Hematopoietic multipotent progenitor cell (in vitro differentiated cells): ENCODE data around the gene GOLGA2. TPM values are rescaled to one million over a fixed set of nuclear protein-coding genes. Genes with fewer than 3 reads are reported as not detected.

Source experiments
- DNase-seq, 3 donors: peaks; one replicate each; pipeline ENCODE4 v3.0.0-alpha.2; 2011 to 2015; ENCODE audit warnings: low read depth in 2 of 3, low spot score in 2 of 3
- total RNA-seq: library from RNA; depleted of rRNA; stranded (reverse); fragments of >200 nt; gene quantifications from one replicate; pipeline ENCODE4 v1.2.3, GENCODE V29; 2012

GOLGA2 gene
- total RNA-seq, 1 donor = 29.4 TPM

- DNase-seq = no peak
Observed at GRCh38 chr9:128257907-128258306, 17.9 kb downstream of the GOLGA2 start.

- DNase-seq = no peak
Observed at GRCh38 chr9:128257086-128257825, 18.6 kb downstream of the GOLGA2 start.

DNA sequence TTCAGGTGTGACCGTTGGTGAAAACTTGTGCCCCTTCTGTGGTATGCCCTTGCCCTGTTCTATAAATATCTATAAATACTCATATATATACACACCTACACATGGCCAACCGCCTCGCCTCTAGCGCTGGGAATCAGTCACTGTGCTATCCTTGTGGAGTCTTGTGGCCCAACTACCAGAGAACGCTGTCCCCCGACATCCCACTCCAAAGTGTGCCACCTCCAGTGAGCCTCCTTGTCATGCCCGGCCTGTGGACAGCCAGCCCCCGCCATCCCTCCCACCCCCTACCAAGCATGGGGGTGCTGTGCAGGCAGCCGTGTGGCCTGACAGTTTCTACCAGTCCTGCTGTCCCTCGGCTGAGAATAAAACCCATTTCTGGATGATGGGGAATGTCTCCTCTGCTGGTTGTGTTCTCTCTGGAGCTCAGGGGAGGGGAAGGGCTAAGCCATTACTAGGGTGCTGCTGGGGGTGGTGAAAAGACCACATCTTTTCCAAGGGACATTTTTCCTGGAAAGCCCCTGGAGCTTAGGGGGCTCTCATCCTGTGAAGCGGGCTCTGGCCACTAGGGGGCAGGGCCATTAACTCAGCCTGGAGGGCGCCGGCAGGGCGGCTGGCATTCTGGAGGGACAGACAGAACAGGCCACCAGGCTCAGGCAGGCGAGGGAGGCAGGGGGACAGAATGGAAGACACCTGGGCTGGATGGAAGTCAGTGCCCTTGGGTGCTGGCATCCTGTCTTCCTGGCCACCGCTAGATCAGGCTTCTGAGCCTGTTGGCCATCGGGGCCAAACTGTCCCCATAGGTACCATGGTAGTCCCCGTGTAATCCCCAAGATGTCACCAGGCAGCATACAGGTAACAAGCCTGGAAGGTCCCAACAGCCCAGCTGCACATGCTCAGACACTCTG, 20.7 kb downstream of the GOLGA2 start:
- peak in 2 of 3 donors; percentile 61 to 73 for DNase-seq

DNA sequence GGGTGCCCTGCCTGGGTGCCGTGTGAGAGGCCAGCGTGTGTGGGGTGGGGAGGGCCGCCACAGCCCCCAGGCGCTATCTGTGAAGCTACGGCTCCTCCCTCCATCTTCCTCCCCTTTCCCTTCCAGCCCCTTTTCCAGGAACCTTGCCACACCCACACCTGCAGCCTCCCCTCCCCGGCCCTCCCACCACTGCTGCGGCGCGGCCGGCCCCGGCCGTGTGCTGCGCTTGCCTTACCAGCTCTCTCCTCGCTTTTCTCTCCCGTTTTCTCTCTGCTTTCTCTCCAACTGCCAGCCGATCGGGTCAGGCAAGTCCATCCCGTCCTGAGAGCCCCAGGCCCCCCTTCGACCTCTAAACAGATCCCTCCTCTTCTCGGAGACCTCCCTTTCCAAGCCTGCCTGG, 21.4 kb downstream of the GOLGA2 start:
- no peak for DNase-seq

DNA sequence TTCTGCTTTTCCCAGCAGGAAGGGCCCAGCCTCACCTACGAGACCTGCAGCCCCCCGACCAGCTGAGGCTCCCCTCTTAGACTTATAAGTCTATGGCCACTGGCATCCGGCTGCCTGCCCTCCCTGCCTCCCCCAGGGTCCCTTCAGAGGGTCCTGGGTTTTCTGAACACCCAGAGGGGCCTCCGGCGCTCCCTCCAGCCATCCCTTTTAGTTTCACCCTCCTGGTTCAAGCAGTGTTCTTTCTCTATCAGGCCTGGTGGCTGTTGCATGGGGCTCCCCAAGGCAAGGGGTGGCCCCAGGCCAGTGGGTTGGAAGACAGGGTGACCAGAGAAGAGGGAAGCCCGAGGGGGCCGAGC, 21.8 kb downstream of the GOLGA2 start:
- no peak for DNase-seq

- DNase-seq = no peak
Observed at GRCh38 chr9:128253140-128253990, 22.4 kb downstream of the GOLGA2 start.

GRCh38 chr9:128252317-128253139, 23.3 kb downstream of the GOLGA2 start:
- DNase-seq = no peak

DNA sequence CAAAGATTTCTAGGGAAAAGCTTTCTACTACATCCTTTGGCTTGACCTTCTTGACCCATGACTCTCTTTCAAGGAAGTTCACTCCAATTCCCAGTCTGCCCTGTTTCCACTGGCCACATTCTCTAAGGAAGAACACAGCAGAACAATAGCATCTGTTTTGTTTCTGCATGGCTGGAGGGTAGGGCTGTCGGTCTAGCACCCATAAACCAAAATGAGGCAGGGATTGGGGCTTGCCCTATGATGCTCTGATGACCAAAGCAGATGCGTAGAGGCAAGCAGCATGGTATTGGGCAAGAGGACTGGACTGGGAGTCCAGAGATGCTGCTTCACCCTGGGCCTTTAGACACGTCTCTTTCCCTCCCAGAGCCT, 24.1 kb downstream of the GOLGA2 start:
- DNase-seq = no peak

DNA sequence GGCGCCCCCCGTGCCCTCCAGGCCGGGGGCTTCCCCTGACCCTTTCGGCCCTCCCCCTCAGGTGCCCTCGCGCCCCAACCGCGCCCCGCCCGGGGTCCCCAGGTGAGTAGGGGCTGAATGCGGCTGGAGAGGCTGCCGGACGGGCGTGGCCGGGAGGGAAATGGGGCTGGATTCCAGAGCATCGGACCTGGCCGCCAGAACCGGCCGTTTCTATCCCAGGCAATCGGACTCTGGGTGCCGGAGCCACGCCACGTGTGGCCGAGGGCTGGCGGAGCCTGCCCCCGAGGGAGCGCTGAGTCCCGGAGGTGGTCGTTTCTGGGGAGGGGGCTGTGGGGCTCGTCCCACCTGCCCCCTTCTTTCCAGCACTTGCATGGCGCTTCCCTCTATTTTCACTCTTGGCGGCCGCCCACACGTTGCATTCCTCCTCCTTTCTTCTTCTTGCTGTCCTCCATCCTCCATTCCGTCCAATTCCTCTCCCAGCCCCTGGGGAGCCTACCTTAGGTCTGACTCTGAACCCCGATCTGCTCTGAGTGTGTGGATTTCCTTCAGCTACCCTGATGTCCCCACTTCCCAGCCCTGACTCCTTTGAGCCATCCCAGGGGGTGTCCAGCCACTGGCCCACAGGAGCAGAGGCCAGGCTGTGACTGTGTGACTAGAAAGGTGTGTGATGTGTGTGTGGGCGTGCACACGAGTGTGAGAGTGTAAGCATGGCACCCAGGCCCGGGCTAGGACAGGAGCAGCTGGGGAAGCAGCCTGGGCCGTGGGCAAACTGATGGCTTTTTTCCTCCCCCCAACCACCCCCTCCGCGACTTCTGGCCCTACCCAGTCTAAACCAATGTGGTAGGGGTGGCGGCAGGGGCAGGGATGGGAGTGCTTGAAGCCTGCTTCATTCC, 24.7 kb downstream of the GOLGA2 start:
- DNase-seq = no peak

DNA sequence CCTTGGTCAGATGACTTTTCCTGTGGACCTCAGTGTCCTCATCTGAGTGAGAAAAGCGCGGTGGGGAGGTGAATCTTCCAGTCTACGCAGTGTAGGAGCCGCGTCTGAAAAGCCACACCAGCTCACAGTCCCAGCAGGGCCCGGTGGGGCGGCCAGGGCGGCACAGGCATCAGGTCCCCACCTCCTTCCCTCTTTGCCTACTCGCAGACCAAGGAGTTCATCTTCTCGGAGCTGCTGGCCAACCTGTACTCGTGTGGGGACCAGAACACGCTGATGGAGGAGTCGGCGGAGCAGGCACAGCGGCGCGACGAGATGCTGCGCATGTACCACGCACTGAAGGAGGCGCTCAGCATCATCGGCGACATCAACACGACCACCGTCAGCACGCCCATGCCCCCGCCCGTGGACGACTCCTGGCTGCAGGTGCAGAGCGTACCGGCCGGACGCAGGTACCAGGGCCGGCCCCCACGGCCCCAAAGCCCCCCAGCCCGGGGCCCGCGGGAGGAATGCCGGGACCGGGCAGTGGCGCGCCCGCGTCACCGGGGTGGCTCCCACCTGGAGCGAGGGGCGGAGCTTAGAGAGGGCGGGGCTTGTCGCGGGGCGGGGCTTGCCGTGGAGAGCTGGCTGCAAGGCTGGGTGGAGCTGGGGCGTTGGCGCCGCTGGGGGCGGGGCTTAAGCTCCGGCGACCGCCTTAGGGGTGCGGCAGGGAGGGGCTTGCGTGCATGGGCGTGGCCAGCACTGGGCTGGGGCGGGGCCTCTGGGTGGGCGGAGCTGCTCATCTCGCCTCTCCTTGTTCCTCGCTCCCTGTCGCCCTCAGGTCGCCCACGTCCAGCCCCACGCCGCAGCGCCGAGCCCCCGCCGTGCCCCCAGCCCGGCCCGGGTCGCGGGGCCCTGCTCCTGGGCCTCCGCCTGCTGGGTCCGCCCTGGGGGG, 25.6 kb downstream of the GOLGA2 start:
- peak; percentile 90 to 97 (median 92) for DNase-seq

- peak in 2 of 3 donors; percentile 39 to 40 for DNase-seq
Observed at GRCh38 chr9:128249558-128249907, 26.3 kb downstream of the GOLGA2 start.

GRCh38 chr9:128247226-128247803, 28.5 kb downstream of the GOLGA2 start:
- DNase-seq = no peak

DNA sequence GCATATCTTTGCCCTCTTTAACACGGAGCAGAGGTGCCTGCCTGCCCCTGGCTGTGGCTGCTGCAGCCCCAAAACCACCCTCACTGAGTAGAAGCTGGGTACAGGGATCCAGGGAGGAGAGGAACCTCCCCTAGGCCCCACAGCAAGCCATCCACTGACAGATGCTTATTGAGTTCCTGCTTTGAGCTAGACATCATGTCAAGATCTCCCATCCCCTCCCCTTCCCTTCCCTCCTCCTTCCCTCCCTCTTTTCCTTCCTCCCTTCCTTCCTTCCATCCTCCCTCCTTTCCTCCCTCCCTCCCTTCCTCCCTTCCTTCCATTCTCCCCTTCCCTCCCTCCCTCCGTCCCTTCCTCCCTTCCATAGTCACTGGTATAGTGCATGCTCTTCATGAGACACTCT, 29.3 kb downstream of the GOLGA2 start:
- no peak for DNase-seq

- DNase-seq = peak in 2 of 3 donors; percentile 65 to 68
Observed at GRCh38 chr9:128245421-128246151, 30.2 kb downstream of the GOLGA2 start.

DNA sequence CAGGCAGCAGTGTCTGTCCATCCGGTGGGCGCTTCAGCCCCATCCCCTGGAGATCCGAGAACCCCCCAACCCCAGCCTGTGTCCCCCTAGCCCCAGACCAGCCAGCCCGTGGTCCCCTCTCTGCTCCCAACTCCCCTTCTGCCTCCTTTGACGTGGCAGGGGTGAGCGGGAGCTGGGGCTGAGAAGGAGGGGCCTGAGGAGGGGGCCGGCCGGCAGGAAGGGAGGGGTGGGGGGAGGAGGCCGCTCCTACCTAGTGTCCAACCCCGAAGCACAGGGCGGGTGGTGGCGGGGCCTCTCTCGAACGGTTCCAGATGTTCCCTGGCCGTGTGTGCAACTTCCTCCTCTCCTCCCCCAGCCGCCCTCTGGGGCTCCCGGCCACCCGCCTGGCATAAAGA, 31.0 kb downstream of the GOLGA2 start:
- peak in 2 of 3 donors; percentile 77 to 86 for DNase-seq

DNA sequence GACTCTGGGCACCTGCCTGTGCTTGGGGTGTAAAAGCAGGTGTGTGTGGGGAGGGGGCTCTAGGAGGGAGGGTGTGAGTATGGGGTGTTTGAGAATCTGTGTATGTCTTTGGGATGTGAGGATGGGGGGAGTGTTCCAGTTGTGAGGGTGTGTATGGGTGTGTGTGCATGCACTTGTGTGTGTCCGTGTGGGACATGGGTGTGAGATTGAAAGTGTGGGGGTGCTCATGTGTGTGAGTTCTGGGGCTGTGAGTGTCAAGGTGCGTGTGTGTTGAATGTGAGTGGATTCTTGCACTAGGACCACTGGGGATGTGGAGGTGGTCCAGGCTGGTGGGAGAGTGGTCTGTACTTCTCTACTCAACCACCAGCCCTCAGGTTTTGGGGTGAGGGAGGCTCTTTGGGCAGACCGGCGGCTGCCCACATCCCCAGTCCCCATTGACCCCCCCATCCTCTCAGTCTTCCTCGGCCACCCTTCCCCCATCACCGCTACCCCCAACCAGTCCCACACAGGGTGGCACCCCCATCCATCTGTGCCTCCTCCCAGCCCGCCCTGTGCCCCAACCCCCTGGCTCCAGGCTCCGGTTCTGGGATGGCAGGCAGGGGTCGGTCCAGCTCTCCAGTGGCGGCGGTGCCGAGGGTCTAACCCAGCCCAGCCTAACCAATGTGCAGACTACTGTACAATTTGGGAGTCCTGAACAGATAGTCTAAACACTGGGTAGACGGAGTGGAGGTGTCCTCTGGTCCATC, 31.5 kb downstream of the GOLGA2 start:
- DNase-seq = no peak
